ENCODE results near the gene CAPRIN2.

CAPRIN2 gene, protein sequence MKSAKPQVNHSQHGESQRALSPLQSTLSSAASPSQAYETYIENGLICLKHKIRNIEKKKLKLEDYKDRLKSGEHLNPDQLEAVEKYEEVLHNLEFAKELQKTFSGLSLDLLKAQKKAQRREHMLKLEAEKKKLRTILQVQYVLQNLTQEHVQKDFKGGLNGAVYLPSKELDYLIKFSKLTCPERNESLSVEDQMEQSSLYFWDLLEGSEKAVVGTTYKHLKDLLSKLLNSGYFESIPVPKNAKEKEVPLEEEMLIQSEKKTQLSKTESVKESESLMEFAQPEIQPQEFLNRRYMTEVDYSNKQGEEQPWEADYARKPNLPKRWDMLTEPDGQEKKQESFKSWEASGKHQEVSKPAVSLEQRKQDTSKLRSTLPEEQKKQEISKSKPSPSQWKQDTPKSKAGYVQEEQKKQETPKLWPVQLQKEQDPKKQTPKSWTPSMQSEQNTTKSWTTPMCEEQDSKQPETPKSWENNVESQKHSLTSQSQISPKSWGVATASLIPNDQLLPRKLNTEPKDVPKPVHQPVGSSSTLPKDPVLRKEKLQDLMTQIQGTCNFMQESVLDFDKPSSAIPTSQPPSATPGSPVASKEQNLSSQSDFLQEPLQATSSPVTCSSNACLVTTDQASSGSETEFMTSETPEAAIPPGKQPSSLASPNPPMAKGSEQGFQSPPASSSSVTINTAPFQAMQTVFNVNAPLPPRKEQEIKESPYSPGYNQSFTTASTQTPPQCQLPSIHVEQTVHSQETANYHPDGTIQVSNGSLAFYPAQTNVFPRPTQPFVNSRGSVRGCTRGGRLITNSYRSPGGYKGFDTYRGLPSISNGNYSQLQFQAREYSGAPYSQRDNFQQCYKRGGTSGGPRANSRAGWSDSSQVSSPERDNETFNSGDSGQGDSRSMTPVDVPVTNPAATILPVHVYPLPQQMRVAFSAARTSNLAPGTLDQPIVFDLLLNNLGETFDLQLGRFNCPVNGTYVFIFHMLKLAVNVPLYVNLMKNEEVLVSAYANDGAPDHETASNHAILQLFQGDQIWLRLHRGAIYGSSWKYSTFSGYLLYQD

DNA sequence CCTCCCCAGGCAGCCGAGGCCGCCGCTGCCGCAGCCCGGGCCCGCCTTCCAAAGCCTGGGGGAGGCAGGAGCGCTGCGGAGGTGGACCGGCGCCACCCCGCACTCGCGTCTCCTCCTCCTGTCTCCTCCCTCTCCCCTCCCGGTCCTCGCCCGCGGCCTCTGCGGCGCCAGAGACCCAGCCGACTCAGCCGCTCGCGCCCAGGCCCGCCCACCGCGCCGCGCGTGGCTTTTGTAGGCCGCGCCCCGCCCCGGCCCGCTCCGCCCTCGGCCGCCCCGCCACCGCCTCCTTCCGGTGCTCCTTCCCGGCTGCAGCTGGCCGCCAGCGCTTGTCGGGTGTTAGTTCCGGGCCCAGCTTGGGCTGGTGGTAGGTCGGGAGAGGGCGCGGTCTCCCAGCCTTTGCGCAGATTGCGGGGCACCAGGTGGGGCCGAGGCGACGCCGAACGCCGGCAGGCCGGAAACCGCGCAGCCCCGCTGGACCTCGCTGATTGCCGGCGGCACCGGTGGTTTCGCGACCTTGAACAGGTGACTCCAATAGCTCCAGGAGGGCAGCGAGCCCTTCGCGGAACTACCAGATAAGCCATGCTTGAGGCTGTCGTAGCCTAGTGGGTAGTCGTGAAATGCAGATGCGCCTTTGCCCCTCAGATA, at the start of gene CAPRIN2:
CAPRIN2 (minus strand) TSS at position 202 of the 645 bp plus-strand sequence. CDS start 1,431 bp downstream, outside the sequence.
- peak; percentile 96 for DNase-seq

DNA sequence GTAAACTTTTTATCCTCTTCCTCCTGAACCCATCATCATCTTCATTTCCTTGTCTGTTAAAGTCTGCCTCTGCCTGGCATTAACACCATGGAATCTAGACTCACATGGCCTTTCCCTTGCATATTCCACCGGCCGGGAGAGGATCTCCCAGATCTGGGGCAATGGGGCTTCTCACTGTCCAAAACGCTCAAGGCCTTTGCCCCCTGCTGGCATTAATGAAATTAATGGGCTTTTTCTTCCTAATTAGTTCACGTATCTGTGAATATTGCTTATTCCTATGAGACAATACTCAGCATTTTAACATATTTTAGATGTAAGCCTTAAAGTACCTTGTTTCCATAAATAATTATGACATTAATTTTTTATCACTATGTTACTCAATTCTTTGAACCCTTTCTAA, 42.9 kb upstream of the CAPRIN2 start:
- no peak for DNase-seq

DNA sequence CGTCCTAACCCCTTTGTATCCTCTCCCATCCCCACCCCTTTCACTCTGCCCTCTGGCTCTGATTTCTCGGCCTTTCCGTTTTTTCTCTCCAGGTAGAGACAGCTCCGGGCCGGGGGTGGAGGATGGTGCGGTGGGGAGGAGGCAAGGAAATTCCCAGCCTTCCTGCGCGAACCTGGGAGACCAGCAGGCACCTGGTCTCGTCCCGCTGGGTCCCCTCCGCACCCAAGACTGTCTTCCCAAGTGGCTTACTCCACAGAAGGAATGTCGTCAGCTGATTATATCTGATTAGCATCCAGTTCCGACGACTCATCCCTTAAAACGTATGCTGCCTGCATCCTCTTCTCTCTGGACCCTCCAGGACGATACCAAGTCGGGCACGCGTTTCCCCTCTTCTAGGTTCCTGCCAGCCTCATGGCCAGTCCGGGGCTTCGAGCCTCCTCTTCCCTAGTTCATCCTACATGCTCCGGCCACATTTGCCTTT, 42.2 kb upstream of the CAPRIN2 start:
- DNase-seq, result peak; percentile 34

DNA sequence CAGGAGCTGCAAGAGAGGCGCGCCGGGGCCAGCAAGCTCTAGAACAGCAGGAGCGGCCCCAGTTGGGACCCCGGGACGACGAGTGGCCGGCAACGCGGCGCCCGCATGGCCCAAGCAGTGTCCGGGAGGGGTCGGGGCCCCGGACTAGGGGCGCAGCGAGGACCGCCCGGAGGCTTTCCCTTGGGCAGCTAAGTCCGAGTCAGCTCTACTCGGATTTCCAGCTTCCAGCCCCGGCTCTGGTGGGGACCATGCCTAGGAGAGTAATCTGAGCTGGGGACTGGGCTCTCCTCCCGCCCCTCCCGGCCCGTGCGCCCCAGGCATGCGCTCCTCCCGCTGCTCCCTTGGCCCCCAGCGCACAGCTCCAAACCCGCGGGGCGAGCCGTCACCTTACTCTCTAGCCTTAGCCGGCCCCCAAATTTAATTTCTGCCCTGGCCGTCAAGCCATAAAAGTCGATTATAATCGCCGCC, 41.6 kb upstream of the CAPRIN2 start:
- DNase-seq, result peak; percentile 61

DNA sequence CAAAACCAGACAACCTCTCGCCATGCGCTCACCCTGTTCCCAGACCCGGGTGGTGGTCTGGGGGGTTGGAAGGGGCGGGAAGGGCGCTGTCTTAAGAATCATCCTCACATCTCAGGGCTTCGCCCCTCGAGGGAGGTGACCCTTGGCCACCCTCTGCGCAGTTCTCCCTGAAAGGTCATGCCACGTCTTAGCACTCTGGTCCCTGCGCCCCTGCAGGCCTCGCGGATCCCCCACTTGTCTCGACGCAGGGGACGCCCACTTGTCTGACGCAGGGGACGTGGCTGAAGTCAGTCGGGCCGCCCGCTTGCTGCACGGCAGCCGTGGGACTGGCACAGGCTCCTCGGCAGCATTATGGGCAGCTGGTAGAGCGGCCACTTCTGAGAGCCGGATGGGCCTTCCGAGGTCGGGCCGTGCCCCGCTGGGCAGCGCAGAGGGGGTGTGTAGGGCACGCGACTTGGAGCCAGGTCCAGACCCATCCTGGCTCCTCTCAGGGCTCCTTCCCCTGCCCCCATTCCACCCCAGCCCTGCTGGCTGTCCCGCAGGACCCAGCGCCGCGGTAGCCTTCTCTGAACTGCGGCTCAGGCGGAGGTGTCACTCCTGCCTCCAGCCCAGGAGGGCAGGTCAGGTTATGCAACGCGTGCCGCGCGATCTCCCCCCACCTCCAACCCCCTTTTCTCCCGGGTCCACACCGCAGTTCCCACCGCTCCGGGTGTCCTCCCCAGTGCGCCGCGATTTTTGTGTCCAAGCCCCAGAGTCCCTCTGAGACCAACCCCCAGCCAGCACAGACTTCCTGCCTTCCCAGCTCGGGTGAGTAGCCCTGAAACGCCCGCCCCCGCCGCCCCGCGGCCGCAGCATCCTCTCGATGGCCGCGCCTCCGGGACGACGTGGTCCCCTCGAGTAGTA, 40.9 kb upstream of the CAPRIN2 start:
- DNase-seq, result peak; percentile 86

DNA sequence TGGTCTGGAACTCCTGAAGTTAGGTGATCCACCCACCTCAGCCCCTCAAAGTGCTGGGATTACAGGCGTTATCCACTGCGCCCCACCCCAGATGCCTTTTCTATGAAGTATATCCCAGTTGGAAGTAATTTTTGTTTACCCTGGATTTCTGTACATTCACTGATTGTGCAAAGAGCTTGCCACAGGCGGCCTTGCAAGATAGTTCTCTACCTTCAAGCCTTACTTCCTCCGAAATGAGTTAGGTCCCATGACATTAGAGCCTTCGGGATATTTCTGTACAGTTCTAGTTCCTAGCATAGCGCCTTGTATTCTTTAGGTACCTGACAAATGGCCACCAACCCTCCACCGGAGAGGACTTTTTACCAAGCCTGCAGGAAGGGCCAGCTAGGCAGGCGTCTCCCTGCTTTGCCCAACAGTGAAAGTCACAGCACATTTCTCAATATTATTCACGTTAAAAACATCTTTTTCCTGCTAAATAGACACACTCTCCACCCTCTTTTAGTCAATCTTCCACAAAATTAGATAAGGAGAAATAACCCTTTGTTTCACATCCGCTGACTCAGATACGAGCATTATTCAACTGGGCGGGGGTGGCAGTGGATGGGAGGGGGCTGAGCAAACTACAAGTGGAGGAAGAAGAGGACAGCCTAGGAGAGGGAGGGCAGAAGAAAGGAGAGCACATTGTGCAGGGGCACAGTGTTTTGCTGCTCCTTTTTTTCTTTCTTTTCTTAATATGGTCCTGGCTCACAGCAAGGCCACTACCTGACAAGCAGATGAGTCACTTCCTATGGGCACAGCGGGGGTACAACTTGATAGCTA, 40.0 kb upstream of the CAPRIN2 start:
- DNase-seq, result peak; percentile 82

DNA sequence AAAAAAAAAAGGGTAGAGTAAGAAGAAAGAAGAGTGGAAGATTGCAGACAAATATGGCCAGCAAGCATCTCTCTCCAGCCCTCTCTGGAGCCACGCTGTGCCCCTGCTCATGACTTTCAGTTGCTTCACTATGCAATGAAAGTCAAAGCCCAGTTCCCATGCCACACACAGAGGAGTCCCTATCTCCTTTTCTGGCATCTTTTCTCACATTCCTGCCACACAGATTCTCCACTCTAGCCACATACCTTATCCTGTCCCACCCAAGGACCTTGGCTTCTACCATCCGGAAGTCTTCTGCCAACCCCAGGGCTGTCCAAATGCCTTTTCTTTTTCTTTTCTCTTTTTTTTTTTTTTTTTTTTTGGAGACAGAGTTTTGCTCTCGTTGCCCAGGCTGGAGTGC, 39.3 kb upstream of the CAPRIN2 start:
- DNase-seq, result no peak

DNA sequence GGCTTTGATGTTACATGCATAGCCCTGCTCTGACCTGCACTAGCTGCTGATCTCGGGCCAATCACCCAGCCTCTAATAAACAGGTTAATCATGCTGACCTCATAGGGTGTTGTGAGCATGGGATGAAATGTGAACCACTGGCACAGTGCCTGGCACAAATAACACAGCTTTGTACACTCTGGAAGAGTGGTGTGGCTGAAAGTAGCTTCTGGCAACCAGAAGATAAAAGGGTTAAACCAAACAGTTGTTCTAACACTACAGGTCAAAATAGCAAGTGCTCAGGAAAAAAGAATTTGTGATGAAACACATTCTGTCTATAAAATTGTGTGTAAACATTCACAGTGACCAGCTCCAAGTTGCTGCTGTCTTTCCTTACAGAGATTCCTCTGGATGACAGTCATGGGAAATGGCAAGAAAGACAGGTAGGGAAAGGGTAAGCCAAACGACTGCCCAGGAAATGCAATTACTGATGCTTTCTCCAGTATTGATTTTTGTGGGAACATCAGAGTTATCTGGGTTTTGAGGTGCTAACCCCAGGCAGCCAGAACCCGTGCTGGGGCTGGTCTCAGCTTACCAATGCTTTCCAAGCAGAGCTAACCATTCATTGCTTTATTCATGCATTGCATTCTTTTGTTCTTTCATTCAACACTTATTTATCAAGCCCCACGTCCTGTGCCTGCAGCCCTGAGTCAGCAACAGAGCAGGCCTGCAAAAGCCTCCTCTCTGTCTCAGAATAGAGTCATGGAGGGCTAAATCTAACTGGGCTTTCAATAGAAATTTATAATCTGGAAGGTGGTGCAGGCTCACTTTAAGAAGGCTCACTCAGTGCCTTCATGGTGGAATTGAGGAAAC, 38.1 kb upstream of the CAPRIN2 start:
- peak; percentile 26 for DNase-seq

DNA sequence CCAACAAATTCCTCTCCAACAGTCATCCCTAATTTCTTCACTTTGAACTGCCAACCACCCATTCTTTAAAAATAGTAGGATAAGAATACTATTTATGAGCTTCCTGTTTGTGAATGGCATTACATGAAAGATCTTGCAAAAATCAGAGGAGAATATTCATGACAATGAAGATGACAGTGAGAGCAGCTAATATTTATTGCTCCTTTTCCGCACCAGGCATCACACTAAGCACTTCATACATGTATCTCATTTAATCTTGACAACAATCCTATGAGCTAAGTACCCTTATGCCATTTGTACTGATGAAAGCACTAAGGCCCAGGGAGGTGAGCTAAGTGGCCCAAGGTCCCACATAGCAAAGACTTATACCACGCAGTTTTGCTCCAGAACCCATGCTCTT, 37.3 kb upstream of the CAPRIN2 start:
- DNase-seq, result no peak

DNA sequence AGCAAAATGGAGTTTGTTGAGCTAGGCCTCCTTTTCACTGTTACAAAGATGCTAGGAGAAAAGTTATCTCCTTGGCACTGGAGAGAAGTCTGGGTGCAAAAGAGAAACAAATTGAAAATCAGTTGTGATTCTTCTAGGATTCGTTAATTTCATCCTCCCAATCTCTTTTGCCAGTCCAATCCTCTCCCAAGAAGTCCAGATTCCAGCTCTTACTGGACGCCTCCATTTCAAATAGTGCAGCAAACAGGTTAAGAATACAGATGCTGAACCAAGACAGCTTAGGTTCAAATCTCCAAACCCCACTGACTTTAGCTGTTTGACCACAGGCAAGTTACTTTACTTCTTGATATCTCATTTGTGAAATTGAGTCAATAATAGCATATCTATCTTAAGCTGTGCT, 34.0 kb upstream of the CAPRIN2 start:
- no peak for DNase-seq

DNA sequence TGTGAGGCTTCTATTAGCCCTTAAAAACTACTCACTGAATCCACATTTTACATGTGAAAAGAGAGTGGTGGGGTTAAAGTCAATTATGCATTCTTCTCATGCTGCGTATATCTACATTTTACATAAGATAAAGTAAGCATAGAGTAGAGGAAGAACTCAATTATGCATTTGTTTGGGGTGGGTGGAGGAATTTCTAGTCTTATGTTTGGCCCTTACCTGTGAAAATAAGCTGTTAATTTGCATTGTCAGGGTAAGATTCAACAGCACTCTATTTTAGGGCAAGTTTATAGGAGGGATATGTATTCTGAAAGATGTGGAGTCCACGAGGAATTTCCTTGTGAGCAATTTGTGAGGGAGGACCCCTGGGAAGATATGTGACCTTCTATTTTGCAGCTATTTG, 30.9 kb upstream of the CAPRIN2 start:
- DNase-seq, result no peak

DNA sequence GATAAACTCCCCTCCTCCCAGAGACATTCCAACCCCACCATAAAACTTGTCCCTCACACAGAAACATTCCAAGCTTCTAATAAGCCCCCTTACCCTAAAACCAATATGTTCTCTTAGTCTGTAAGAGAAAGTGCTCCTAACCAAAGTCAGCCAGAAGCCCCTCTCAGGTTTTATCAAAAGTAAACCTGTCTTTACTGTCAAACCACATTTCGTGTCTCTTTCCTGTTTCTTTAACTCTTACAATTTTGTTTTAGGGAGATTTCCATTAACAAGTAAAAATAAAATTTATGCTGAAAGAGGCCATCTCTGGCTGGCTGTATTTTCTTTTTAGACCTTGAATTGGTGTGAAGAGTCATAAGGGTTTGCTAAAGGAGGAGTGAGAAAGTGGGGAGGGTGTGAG, 29.8 kb upstream of the CAPRIN2 start:
- no peak for DNase-seq

DNA sequence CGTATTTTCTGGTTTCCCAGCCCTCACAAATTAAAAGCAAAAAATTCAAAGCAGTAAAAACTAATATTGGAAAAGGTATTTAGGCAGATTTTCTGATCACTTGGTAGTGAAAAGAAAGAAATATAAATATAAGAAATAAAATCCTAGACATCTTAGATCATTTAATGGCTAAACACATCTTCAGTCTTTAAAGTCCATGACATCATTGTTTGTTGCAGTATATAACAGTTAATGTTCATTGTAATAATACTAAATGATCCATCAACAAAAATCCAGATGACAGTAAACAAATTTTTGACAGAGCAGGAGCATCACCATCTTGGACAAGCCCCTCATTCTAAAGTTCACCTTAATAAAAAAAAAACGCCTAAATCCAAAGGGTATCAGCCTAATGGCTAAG, 29.2 kb upstream of the CAPRIN2 start:
- no peak for DNase-seq

DNA sequence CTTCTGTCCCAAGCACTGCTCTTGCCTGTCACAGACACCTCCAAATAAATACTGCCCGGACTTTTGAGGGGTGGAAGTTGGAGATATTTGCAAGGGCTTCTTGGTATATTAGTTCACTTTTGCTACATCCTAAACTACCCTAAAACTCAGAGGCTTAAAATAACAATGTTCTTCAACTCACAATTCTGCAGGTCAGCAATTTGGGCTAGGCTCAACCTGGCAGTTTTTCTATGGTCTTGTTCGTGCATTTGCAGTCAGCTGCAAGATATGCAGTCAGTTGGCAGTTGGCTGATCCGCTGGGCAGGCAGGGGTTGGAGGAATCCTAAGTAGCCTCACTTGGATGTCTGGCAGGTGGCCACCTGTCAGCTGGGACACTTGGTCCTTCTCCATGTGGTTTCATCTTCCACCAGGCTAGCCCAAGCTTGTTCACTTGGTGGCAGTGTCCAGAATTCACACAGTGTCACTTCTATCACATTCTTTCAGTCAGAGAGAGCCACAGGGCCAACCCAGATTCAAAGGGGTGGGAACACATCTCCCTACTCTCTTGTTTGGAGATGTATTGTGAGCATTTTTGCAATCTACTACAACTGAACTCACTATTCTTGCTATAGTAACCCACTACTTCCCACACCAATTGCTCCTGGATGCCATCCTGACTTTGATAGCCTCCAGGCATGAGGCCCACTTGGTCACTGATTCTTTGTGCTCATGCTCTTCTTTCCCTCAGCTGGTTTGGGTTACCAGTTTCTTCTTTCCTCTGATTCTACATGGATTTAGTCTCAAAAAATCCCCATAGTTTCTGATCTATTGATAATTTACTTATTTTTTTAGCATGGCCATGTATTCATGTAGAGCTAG, 27.8 kb upstream of the CAPRIN2 start:
- no peak for DNase-seq

DNA sequence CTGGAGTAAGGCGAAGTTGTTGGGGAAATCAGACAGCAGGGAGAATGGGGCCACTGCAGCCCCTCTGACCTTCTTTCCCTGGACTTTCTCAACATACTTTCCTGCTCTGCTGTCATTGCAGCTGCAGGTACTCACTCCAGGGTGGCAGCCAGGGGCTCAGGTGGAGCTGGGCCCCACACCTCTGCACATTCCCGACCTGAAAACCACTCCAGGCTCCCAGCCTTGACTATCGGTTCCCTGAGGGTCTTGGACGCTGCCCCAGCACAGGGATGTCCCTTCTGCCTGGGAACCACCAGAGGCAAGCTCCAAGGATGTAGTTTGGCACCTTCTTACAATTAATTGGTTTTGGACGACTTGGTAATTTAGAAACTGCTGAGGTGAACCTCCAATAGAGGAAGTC, 24.8 kb upstream of the CAPRIN2 start:
- no peak for DNase-seq

DNA sequence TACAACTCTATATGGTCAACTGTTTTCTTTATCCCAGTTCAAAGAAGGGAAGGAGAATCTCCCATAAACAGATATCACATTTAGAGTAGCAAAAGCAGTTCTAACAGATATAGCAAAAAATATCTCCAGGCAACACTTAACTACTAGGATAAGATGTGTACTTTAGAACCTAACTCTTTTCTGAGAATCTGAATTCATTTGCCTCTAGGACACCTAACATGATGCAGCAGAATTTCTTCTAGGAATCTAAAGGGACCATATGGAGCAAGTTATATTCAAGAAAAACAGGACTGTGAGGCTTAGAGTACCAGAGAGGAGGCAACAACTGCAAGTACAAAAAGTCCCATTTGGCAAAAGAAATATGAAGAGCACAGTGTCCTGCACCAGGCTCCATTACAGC, 24.4 kb upstream of the CAPRIN2 start:
- DNase-seq, result no peak

DNA sequence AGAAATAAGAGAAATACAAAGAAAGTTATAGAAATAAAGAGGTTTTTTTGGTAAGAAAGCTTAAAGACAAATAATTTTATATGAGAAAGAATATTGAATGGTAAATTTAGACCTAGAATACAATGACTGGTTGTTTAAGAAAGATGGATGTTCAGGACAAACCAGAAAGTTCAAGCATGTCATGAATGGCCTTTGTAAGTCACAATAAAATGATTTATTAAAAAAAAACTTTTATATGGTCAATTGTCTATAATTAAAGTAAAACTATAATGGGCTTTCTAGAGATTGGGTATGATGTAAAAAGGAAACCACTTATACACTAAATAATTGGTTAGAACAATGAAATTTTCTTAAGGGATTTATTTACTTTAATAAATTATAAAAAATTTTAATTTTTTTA, 19.8 kb upstream of the CAPRIN2 start:
- no peak for DNase-seq

DNA sequence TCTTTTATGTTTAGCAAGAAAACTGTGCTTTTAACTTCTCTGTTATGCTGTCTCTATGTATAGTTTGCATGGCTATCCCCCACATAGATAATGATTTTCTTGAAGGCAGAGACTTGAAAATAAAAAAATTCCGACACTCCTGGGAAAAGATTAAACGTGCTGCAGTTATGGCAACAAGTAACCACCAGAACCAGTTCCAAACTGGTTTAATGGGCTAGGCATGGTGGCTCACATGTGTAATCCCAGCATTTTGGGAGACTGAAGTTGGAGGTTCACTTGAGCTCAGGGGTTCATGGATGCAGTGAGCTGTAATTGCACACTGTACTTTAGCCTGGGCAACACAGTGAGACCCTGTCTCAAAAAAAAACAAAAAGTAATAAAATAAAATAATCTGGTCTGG, 15.1 kb upstream of the CAPRIN2 start:
- no peak for DNase-seq

DNA sequence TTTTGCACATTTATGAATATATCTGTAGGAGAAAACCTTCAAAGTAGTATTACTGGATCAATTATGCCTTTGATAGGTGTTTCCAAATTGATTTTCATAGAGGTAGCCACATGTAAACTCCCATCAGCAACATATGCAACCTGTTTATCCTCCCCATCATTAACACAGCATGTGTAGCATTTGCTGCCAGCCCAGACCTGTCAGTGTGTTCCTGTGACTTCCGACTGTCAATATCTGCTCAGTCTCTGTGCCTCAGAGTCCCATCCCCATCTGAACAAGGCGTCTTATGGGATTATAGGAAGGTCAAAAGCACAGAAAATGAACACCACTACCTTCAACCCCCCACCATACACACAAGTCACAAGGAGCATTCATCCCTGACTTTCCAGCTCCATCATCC, 9.5 kb upstream of the CAPRIN2 start:
- DNase-seq, result no peak
